SK-N-SH treated with all-trans-retinoic acid at 6 μM for 48 hours (cell line): ENCODE data around the gene ABCA6.

Experiments
- CSDC2 ChIP-seq: fragments of 250-450 bp; sonication (Bioruptor Pico); IDR thresholded peaks from 2 replicates; pipeline ENCODE4 v1.5.0; 2020; ENCODE audit warnings: mild to moderate bottlenecking, moderate library complexity
- RARB ChIP-seq: fragments of 250-450 bp; sonication (Bioruptor Pico); IDR thresholded peaks from 2 replicates; pipeline ENCODE4 v1.8.0; 2021; ENCODE audit warnings: mild to moderate bottlenecking, moderate library complexity
- SNAI2 ChIP-seq: fragments of 250-450 bp; sonication (Bioruptor Pico); IDR thresholded peaks from 2 replicates; pipeline ENCODE4 v1.5.0; 2020; ENCODE audit warnings: mild to moderate bottlenecking, moderate library complexity
- TSHZ2 ChIP-seq: fragments of 250-450 bp; sonication (Bioruptor Pico); IDR thresholded peaks from 2 replicates; pipeline ENCODE4 v1.5.0; 2020; ENCODE audit warnings: mild to moderate bottlenecking, moderate library complexity
- ZC3H10 ChIP-seq: fragments of 250-450 bp; sonication (Bioruptor Pico); IDR thresholded peaks from 2 replicates; pipeline ENCODE4 v1.5.1; 2021; ENCODE audit warnings: mild to moderate bottlenecking, moderate library complexity

DNA sequence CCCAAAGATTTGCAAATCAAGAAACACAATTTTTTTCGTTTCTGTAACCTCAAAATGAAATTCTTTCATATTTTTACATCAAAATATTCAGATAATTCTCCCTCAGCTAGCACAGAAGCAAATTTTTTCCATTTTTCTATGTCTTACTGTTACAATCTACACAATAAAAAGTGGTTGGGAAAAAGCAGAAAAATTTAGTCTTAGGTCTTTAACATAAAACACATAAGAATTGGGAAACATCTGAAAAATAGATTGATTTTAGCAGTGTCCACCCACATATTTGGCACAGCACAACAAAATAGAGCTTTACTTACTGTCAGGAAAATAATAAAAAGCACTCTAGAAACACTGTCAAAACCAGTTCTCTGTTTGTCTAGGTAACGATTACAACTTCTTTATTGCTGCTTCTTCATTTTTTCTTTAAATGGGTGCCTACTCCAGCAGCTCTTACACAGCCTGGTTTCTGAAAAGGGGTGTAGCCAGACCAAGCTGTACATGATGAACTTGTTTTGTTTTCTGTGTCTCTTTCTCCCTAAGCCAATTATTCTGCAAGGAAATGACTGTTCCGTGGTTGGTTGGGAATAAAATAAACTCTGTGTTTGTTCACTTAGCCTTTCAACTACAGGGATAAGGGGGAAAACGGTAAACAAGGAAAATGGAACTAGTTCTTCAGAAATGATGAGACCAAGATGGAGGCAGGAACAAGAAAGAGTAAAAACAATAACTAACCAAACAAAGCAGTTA, at the start of gene ABCA6:
- TF ChIP-seq TSHZ2 (CRISPR knock-in tag) (no peak), ZC3H10 (CRISPR knock-in tag) (no peak), CSDC2 (CRISPR knock-in tag) (no peak), SNAI2 (CRISPR knock-in tag) (no peak), RARB (no peak)
